IPS-18a (cell line): ENCODE results near the gene SELENOH.
"Not testable (repeated sequence)": the region's sequence is repeated elsewhere in the genome, so short reads cannot be mapped to it uniquely, and the experiment has no call there.

Experiments
- H3K27ac ChIP-seq: one replicate; pipeline ENCODE4 v1.5.1; 2013; ENCODE audit warnings: low read length
- H3K27me3 ChIP-seq: one replicate; pipeline ENCODE4 v1.6.1; 2013; ENCODE audit warnings: mild to moderate bottlenecking, low read length; ENCODE audit not compliant: control insufficient read depth, insufficient read depth
- H3K36me3 ChIP-seq: one replicate; pipeline ENCODE4 v1.6.1; 2013; ENCODE audit warnings: low read depth, low read length; ENCODE audit not compliant: control insufficient read depth
- H3K4me1 ChIP-seq: one replicate; pipeline ENCODE4 v1.6.1; 2013; ENCODE audit warnings: low read depth, low read length; ENCODE audit not compliant: control insufficient read depth
- H3K4me3 ChIP-seq: one replicate; pipeline ENCODE4 v1.5.1; 2013; ENCODE audit warnings: low read length
- H3K9ac ChIP-seq: one replicate; pipeline ENCODE4 v1.6.1; 2013; ENCODE audit warnings: mild to moderate bottlenecking, low read length, moderate library complexity
- H3K9me3 ChIP-seq: one replicate; pipeline ENCODE4 v1.6.1; 2013; ENCODE audit warnings: low read depth, low read length; ENCODE audit not compliant: control insufficient read depth

The SELENOH gene

GRCh38 chr11:57741132-57742086, at the start of gene SELENOH:
Gene SELENOH, plus strand, starts transcription at chr11:57741491. Its CDS starts 105 bp downstream, at chr11:57741596.
- peak within 1 kb of the TSS; percentile 72 for H3K27ac ChIP-seq
- no peaks in the 10 kb centered on the region for H3K27me3 ChIP-seq
- H3K9ac ChIP-seq: peak within 1 kb of the TSS; percentile 95
- no peaks in the 10 kb centered on the region for H3K9me3 ChIP-seq
- peak within 1 kb of the TSS; percentile 91 for H3K4me3 ChIP-seq
- H3K4me1 ChIP-seq: peaks cover 8% of the 10 kb centered on the region
- peaks cover 49% of the 10 kb centered on the region for H3K36me3 ChIP-seq

GRCh38 chr11:57698843-57699365, 42.4 kb upstream of the SELENOH start:
- no peaks in the 10 kb centered on the region for H3K9me3 ChIP-seq
- H3K9ac ChIP-seq: no peak overlapping the region
- peaks cover 74% of the 10 kb centered on the region for H3K36me3 ChIP-seq
- no peaks in the 10 kb centered on the region for H3K27me3 ChIP-seq
- H3K4me1 ChIP-seq: no peaks in the 10 kb centered on the region
- no peak overlapping the region for H3K4me3 ChIP-seq
- no peak overlapping the region for H3K27ac ChIP-seq

GRCh38 chr11:57699813-57700212, 41.5 kb upstream of the SELENOH start:
- H3K9ac ChIP-seq: no peak overlapping the region
- no peak overlapping the region for H3K27ac ChIP-seq
- peaks cover 74% of the 10 kb centered on the region for H3K36me3 ChIP-seq
- H3K9me3 ChIP-seq: no peaks in the 10 kb centered on the region
- no peaks in the 10 kb centered on the region for H3K4me1 ChIP-seq
- H3K4me3 ChIP-seq: no peak overlapping the region
- no peaks in the 10 kb centered on the region for H3K27me3 ChIP-seq

GRCh38 chr11:57700425-57700824, 40.9 kb upstream of the SELENOH start:
- H3K27ac ChIP-seq: no peak overlapping the region
- no peaks in the 10 kb centered on the region for H3K27me3 ChIP-seq
- H3K36me3 ChIP-seq: peaks cover 73% of the 10 kb centered on the region
- H3K9me3 ChIP-seq: no peaks in the 10 kb centered on the region
- no peaks in the 10 kb centered on the region for H3K4me1 ChIP-seq
- H3K9ac ChIP-seq: no peak overlapping the region
- H3K4me3 ChIP-seq: no peak overlapping the region

GRCh38 chr11:57703341-57703740, 38.0 kb upstream of the SELENOH start:
- H3K4me1 ChIP-seq: no peaks in the 10 kb centered on the region
- no peaks in the 10 kb centered on the region for H3K27me3 ChIP-seq
- H3K27ac ChIP-seq: no peak overlapping the region
- H3K9ac ChIP-seq: no peak overlapping the region
- no peaks in the 10 kb centered on the region for H3K9me3 ChIP-seq
- no peak overlapping the region for H3K4me3 ChIP-seq
- peaks cover 59% of the 10 kb centered on the region for H3K36me3 ChIP-seq

- Histone ChIP-seq H3K4me1 (no peaks in the 10 kb centered on the region), H3K27ac (no peak overlapping the region), H3K9ac (no peak overlapping the region), H3K36me3 (peaks cover 47% of the 10 kb centered on the region), H3K27me3 (no peaks in the 10 kb centered on the region), H3K4me3 (no peak overlapping the region), H3K9me3 (no peaks in the 10 kb centered on the region)
Measured at GRCh38 chr11:57704932-57705331, 36.4 kb upstream of the SELENOH start.

GRCh38 chr11:57705432-57705831, 35.9 kb upstream of the SELENOH start:
- H3K27me3 ChIP-seq, H3K9ac ChIP-seq, H3K4me3 ChIP-seq, H3K27ac ChIP-seq, H3K4me1 ChIP-seq, H3K9me3 ChIP-seq: not testable (repeated sequence)
- H3K36me3 ChIP-seq: peaks cover 45% of the 10 kb centered on the region

GRCh38 chr11:57709802-57710367, 31.4 kb upstream of the SELENOH start:
- H3K9ac ChIP-seq: no peak overlapping the region
- no peak overlapping the region for H3K4me3 ChIP-seq
- H3K9me3 ChIP-seq: no peaks in the 10 kb centered on the region
- H3K27ac ChIP-seq: no peak overlapping the region
- peaks cover 10% of the 10 kb centered on the region for H3K4me1 ChIP-seq
- no peaks in the 10 kb centered on the region for H3K27me3 ChIP-seq
- peaks cover 10% of the 10 kb centered on the region for H3K36me3 ChIP-seq

GRCh38 chr11:57711414-57712255, 29.7 kb upstream of the SELENOH start, which contains the start of gene MED19:
Gene MED19, minus strand, starts transcription at chr11:57712215. Its CDS starts 36 bp downstream, at chr11:57712179.
- Histone ChIP-seq H3K27ac (peak within 1 kb of the TSS; percentile 92), H3K4me3 (peak within 1 kb of the TSS; percentile 99), H3K9me3 (no peaks in the 10 kb centered on the region), H3K4me1 (peaks cover 10% of the 10 kb centered on the region), H3K9ac (peak within 1 kb of the TSS; percentile 95), H3K27me3 (no peaks in the 10 kb centered on the region), H3K36me3 (peaks cover 4% of the 10 kb centered on the region)

GRCh38 chr11:57712256-57713150, 28.8 kb upstream of the SELENOH start, which contains the start of gene TMX2:
Gene TMX2, plus strand, starts transcription at chr11:57712593. Its CDS starts 26 bp downstream, at chr11:57712619.
- Histone ChIP-seq H3K27me3 (no peaks in the 10 kb centered on the region), H3K36me3 (peaks cover 4% of the 10 kb centered on the region), H3K9me3 (no peaks in the 10 kb centered on the region), H3K4me1 (peaks cover 10% of the 10 kb centered on the region), H3K9ac (peak within 1 kb of the TSS; percentile 95), H3K4me3 (peak within 1 kb of the TSS; percentile 99), H3K27ac (peak within 1 kb of the TSS; percentile 92)
